ENCODE results near the gene ZNF581. TPM values are rescaled to one million over a fixed set of nuclear protein-coding genes. Genes with fewer than 3 reads are reported as not detected.

ZNF581 gene
- total RNA-seq, 4 donors from 2014 or later = 9.9 to 17.3 (median 13.7) TPM

DNA sequence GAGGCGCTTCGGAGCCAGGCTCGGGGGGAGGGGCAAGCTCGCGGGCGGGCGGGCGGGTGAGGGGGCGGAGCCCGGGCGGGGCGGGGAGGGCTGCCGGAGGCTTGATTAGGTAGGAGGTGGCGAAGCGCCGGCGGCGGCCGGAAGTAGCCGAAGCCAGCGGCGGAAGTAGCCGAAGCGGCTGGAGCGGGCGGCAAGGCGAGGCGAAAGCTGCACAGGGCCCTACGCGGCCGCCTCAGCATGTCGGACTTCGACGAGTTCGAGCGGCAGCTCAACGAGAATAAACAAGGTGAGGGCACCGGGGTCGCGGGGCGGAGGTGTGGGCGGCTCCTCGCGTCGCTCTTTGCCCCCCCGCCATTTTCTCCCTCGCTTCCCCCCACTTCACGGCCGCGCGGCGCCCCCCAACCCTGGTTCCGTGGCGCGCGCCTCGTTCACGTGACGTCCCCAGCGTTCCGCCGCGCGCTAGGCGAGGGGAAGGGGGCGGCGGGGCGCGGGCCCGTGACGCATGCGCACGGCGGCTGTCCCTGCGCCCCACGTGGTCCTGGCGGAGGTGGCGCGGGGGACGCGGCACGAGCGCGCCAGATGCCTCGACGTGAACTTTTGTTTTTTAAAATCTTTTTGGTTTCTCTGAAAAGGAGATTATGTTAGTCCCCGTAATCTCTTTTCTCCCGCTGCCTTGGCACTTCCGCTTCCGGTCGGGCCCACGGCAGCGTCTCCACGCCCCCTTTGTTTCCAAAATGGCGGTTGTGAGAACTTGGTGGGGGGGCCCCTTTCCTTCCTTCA, 11.6 kb downstream of the ZNF581 start, which contains the start of gene U2AF2:
U2AF2 (plus strand) TSS at position 168 of the 780 bp plus-strand sequence; CDS start at position 238, 70 bp downstream.
- peak; percentile 52 to 53 for ATAC-seq
- Histone ChIP-seq H3K9me3 (no peaks in the 10 kb centered on the region), H3K4me1 (peaks cover 36 to 47% of the 10 kb centered on the region in 2 donors), H3K27me3 (no peaks in the 10 kb centered on the region), H3K4me3 (peak within 1 kb of the TSS; percentile 75 to 98 (median 90)), H3K27ac (peak within 1 kb of the TSS; percentile 98 to 100 (median 99)), H3K36me3 (peaks cover 0 to 4% of the 10 kb centered on the region in 2 donors)
- in situ Hi-C loops (cut with MboI; ENCODE audit: low sequenced_read_pairs in 4 of 4) (no loop called here), intact Hi-C loops (cut with DNase I; ENCODE audit: low total_unique reads) (loop anchor here (1.0 to 2.0 kb wide), 6 partner anchors 20 to 466 kb away; partner anchors contain the start of genes EPN1, FIZ1, RPL28 and ZNF628)
- TF ChIP-seq, protein P1, sequence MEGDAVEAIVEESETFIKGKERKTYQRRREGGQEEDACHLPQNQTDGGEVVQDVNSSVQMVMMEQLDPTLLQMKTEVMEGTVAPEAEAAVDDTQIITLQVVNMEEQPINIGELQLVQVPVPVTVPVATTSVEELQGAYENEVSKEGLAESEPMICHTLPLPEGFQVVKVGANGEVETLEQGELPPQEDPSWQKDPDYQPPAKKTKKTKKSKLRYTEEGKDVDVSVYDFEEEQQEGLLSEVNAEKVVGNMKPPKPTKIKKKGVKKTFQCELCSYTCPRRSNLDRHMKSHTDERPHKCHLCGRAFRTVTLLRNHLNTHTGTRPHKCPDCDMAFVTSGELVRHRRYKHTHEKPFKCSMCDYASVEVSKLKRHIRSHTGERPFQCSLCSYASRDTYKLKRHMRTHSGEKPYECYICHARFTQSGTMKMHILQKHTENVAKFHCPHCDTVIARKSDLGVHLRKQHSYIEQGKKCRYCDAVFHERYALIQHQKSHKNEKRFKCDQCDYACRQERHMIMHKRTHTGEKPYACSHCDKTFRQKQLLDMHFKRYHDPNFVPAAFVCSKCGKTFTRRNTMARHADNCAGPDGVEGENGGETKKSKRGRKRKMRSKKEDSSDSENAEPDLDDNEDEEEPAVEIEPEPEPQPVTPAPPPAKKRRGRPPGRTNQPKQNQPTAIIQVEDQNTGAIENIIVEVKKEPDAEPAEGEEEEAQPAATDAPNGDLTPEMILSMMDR (IDR thresholded peaks at IDR 0.05 in 4 of 5, conservative IDR thresholded peaks at IDR 0.05 in 1 of 5) = peak in 1 of 5 experiments; percentile 29
- TF ChIP-seq POLR2A (IDR thresholded peaks at IDR 0.05) = peak; percentile 75 to 87
- peak; percentile 92 to 94 for DNase-seq

DNA sequence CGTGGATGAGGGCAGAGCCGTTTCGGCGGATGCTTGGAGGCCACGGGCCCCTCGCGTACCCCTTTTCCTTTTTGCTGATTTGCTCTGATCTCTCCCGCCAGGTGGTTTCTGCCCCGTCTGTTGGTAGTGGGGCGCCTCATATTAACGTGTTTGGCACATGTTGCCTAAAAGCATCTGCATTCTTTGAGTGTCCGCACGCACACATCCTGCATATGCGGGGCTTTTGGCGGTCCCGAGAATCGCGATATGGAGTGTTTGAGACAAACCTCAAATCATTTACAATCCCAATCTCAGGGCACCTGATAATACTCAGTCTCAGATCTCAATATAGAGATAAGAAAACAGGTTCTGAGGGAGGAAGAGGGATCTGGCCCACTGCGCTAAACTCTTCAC, 12.2 kb downstream of the ZNF581 start:
- peaks cover 0 to 9% of the 10 kb centered on the region in 2 donors for H3K36me3 ChIP-seq
- TF ChIP-seq, protein P1 (IDR thresholded peaks at IDR 0.05 in 4 of 5, conservative IDR thresholded peaks at IDR 0.05 in 1 of 5) = no peak
- TF ChIP-seq POLR2A (IDR thresholded peaks at IDR 0.05) = no peak
- H3K9me3 ChIP-seq = no peaks in the 10 kb centered on the region
- in situ Hi-C loops (cut with MboI; ENCODE audit: low sequenced_read_pairs in 4 of 4) = no loop called here
- H3K4me3 ChIP-seq = peak overlapping the region; percentile 75 to 98 (median 90)
- peaks cover 36 to 47% of the 10 kb centered on the region in 2 donors for H3K4me1 ChIP-seq
- H3K27me3 ChIP-seq = no peaks in the 10 kb centered on the region
- intact Hi-C loops (cut with DNase I; ENCODE audit: low total_unique reads) = loop anchor here (1.0 to 2.0 kb wide), 3 partner anchors 20 to 466 kb away; partner anchors contain the start of genes EPN1, ZNF784 and ZNF787
- no peak for DNase-seq
- H3K27ac ChIP-seq = peak overlapping the region; percentile 98 to 100 (median 99)
- no peak for ATAC-seq

DNA sequence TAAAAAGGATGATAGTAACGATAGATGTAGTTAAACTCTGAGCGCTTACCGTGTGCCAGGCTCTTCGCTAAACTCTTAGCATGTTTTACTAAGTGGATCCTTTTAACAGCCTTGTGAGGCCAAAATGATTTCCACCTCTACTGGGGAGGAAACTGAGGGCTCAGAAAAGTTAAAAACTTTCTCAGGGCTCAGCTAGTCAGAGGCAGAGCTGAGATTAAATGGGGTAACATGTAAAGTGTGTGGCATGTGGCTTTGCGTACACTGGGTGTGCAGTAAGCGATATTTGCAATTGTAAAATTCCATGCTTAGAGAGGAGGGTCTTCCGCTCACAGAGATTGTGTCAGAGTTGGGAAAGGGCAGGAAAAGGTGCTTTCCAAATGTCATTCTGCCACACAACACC, 13.1 kb downstream of the ZNF581 start:
- ATAC-seq = no peak

DNA sequence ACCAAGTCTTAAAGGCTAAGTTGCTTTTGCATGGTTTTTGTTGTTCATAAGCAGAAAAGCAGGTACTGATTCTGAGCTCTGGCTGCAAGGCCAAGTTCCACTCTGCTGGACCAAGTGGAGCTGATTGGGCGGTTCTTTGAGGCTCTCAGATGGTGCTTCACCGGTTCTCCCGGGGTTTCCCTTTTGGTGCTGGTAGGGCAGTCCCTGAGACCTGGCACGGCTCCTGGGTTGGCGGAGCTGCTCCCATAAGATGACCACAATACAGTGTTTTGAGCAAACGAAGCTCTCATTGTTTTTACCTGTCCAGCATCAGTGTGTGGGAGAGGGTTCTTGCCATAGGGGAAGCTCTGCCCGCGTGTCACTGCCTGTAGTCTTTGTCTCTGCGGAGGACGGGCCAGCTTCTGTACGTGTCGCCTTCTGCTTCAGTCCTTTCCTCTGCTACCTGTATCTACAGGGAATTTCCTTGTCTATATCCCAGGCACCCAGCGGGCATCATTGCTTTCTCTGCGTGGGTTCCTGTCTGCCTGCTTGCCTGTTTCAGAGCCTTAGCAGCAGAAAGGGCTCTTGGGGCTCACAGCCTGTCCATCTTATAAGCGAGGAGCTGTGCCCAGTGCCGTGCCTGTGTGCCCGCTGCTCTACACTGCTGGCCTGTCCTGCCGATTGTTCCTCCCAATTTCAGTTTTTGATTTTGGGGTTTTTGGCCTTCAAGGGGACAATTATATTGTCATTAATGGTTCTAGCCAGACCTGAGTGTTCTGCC, 13.7 kb downstream of the ZNF581 start:
- DNase-seq (no peak), ATAC-seq (no peak)
- H3K4me1 ChIP-seq = peaks cover 36 to 47% of the 10 kb centered on the region in 2 donors
- H3K9me3 ChIP-seq = no peaks in the 10 kb centered on the region
- H3K36me3 ChIP-seq = peaks cover 0 to 24% of the 10 kb centered on the region in 2 donors
- intact Hi-C loops (cut with DNase I; ENCODE audit: low total_unique reads) = no loop called here
- in situ Hi-C loops (cut with MboI; ENCODE audit: low sequenced_read_pairs in 4 of 4) = no loop called here
- H3K27me3 ChIP-seq = no peaks in the 10 kb centered on the region
- peak overlapping the region; percentile 75 to 98 (median 90) for H3K4me3 ChIP-seq
- TF ChIP-seq, protein P1 (IDR thresholded peaks at IDR 0.05 in 4 of 5, conservative IDR thresholded peaks at IDR 0.05 in 1 of 5) = no peak
- TF ChIP-seq POLR2A (IDR thresholded peaks at IDR 0.05) = no peak
- peak overlapping the region in 1 of 4 donors; percentile 34 for H3K27ac ChIP-seq

More for the DNA sequence above, 13.1 kb downstream of the ZNF581 start:
- H3K4me3 ChIP-seq = peak overlapping the region; percentile 75 to 98 (median 90)
- H3K27ac ChIP-seq = peak overlapping the region in 1 of 4 donors; percentile 98
- TF ChIP-seq, protein P1 (IDR thresholded peaks at IDR 0.05 in 4 of 5, conservative IDR thresholded peaks at IDR 0.05 in 1 of 5) = no peak
- no peak for TF ChIP-seq POLR2A (IDR thresholded peaks at IDR 0.05)
- H3K9me3 ChIP-seq = no peaks in the 10 kb centered on the region
- DNase-seq = no peak
- in situ Hi-C loops (cut with MboI; ENCODE audit: low sequenced_read_pairs in 4 of 4) (no loop called here), intact Hi-C loops (cut with DNase I; ENCODE audit: low total_unique reads) (no loop called here)
- peaks cover 0 to 18% of the 10 kb centered on the region in 2 donors for H3K36me3 ChIP-seq
- no peaks in the 10 kb centered on the region for H3K27me3 ChIP-seq
- peaks cover 36 to 47% of the 10 kb centered on the region in 2 donors for H3K4me1 ChIP-seq

Data from gastrocnemius medialis (tissue), 4 donors.